ENCODE data around the gene DENND1C.

Gene DENND1C

DNA sequence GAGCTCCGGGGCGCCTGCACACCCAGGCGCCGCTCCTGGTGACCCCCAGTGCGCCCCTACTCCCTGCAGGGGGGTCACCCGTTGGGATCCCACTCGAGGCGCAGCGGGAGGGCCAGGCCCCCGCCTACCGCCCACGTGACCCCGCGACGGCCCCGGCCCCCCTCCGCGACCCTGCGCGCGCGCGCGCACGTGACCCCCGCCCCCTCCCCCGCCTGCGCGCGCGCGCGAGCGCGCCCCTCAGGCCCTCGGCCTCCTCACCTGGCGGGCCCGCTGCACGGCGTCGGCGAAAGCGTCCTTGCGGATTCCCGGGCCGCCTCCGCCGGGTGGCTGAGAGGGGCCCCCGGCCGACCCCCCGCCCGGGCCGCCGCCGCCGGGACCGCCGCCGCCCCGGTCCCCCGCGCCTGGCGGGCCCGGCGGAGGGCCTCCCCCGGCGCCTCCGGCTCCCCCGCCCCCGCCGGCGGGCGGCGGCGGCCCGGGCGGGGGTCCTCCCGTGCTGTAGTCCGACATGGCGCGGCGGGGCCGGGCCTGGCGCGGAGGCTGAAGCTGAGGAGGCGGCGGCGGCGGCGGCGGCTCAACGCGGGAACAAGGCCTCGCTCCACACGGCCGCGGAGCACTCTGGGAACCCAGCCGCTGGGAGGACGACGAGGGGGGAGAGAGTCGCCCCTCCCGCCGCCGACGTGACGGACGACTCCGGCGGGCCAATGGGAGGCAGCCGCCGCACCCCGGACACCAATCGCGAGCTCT is 57.2 kb downstream of the DENND1C start, which contains the start of gene KHSRP:
KHSRP (minus strand) TSS at position 617 of the 744 bp plus-strand sequence; CDS start at position 507, 110 bp downstream.
- DNase-seq (ENCODE audit: low spot score) = no peak

DNA sequence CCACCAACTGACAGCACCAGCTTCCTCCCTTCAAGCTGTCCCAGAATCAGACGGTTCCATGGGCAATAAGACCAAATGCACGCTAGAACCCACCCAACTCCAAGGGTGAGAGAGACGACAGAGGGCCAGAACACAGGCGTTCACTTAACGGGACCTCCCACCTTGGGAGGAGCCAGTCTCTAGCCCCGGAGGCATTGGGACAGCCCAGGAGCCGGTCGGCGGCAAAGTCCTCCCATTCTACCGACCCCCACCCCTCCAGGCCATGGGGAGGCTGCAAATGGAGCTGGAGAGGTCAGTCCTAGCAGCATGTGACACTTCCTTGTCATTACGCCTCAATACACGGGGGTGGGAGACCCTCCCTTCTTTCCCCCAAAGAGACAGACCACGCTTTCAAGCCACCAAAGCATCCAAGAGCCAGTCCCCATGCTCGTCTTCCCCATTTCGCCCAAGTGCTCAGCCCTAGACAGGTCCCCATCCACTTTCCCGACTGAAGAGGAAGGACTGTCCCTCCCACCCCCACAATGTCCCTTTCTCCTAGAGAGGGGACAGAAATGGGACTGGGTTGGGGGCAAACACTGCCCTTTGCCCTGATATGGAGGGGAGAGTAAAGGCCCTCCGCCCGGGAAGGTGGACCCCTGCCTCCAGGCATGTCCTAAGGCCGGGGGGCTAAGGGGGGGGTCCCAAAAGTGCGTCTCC is 57.9 kb downstream of the DENND1C start:
- no peak for DNase-seq (ENCODE audit: low spot score)

DNA sequence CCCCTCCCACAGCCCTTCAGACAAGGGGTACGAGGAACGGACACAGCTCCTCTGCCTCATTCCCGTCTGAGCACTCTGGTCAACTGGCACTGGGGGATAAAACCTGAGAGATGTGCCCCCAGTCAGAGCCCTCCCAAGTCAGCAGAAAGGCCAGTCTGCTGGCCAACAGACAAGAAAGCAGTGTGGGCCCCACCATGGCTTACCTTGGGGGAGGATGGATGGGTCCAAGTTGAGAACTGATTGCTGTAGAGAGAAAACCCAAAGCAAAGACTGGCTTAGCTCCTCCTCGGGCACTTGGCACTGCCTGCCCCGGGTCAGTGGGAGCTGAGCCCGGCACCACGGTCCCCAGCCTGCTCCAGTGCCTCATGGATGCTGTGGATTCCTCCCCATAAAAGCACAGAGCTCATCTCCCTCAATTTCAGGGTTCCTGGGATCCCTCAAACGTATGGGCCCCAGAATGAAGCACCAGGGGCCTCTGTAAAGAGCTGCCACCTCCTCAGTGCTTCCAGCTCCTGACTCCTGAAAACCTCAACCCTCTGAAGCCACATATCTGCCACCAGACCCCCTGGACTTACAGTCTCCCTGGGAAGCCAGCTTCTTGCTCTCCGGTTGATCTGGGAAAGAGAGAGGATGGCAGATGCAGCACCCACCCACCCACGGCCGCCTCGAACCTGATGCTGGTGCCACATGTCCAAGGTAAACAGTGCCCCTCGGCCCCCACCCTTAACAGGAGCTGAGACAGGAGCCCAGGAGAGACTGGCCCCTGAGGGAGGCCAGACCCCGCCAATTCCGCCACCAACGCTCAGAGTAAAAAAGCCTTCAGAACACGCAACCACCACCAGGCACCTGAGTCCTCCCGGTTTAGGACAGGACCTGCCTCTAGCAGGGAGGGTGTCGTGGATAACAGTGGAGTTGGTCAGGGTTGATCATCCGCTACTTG is 60.2 kb downstream of the DENND1C start:
- DNase-seq (ENCODE audit: low spot score) = no peak

DNA sequence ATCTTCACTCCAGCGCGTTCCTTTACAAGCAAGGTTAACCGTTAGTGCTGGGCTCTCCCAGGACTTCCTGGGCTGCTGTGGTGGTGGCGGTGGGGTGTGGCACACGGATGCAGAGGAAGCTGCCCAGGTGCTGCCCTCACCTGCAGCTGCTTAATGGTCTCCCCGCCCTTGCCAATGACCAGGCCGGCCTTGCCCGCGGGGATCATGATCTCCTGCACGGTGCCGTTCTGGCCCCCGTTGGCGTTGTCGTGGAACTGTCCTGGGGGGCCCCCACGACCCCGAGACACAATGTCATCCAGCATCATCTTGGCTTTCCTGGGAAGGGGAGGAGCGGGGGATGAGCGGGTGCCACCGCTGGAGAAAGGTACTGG is 63.0 kb downstream of the DENND1C start:
- no peak for DNase-seq (ENCODE audit: low spot score)

DNA sequence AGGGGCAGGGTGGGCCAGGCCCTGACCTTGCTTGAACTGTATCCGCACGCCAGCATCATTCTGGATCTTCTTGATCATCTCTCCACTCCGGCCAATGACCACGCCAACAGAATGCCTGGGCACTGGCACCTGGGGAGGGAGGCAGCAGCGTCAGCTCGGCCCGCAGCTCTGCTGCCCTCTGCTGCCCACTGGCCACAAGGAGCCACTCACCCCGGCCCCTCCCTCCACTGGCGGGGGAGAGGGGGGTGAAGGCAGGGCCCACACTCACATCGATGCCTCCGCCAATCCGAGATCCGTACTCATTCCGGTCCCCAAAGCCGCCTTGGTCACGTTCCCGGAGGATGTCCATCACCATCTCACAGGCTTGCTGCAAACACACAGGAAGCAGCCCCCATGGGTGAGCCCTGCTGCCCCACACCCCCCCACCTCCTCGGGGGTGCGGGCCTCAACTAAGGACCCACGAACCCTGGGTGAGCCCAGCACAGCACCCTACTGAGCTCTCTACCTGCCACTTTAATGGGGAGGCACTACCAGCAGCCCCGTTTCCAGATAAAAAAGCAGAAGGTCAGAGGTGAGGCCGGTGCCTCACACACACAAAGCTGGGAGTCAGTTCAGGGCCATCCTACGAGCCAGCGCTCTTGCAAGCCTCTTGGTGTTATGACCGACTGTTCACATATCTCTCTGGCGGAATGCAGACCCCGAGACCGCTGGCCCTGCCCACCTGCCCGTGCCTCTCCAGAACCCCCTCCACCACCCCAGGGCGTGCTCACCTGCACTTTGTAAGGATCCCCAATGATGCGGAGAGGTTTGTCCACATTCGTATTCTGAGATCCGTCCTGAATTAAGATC is 63.6 kb downstream of the DENND1C start:
- peak; percentile 60 for DNase-seq (ENCODE audit: low spot score)

Data from Ammon's horn (tissue), 1 donor.